ENCODE results near the gene SAMD4A.

SAMD4A gene

DNA sequence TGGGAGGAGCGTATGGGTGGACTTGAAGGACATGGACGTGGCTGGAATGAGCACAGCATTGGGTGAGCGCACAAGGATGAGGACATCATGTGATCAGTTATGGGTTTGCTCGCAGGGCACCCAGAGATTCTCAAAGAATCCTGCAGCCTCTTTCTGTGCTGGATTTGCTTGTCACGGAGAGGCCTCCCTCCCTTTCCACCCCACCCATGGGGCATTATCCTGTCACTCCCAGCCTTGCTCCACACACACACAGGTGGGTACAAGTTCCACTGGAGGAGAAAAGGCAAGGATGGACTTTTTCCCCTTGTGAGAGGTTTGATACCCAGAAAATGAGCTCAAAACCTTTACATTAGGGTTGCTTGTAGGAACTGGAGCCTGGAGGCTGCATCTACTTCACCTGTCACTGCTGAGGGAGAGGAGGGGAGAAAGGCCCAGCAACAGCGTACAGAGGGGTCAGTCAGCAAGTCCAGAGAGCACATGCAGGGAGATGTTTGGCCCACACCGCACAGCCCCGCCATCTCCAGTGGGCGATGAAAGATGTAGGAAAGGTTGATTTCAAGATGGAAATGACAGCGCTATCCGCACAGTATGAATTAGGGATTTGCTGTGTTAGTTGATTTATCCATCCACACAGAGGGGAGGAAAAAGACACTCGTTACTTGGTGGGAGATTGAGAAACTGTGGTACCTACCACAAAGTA, 223.0 kb downstream of the SAMD4A start:
- TF ChIP-seq, protein P1, sequence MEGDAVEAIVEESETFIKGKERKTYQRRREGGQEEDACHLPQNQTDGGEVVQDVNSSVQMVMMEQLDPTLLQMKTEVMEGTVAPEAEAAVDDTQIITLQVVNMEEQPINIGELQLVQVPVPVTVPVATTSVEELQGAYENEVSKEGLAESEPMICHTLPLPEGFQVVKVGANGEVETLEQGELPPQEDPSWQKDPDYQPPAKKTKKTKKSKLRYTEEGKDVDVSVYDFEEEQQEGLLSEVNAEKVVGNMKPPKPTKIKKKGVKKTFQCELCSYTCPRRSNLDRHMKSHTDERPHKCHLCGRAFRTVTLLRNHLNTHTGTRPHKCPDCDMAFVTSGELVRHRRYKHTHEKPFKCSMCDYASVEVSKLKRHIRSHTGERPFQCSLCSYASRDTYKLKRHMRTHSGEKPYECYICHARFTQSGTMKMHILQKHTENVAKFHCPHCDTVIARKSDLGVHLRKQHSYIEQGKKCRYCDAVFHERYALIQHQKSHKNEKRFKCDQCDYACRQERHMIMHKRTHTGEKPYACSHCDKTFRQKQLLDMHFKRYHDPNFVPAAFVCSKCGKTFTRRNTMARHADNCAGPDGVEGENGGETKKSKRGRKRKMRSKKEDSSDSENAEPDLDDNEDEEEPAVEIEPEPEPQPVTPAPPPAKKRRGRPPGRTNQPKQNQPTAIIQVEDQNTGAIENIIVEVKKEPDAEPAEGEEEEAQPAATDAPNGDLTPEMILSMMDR (IDR thresholded peaks at IDR 0.05; ENCODE audit: insufficient read depth, low read length) = no peak
- TF ChIP-seq SPI1 (IDR thresholded peaks at IDR 0.05; ENCODE audit: borderline replicate concordance, low read depth) (no peak), POLR2AphosphoS5 (IDR thresholded peaks at IDR 0.05; ENCODE audit: low read depth) (no peak), GABPA (IDR thresholded peaks at IDR 0.05; ENCODE audit: low read depth) (no peak)
- TF ChIP-seq, protein P2, sequence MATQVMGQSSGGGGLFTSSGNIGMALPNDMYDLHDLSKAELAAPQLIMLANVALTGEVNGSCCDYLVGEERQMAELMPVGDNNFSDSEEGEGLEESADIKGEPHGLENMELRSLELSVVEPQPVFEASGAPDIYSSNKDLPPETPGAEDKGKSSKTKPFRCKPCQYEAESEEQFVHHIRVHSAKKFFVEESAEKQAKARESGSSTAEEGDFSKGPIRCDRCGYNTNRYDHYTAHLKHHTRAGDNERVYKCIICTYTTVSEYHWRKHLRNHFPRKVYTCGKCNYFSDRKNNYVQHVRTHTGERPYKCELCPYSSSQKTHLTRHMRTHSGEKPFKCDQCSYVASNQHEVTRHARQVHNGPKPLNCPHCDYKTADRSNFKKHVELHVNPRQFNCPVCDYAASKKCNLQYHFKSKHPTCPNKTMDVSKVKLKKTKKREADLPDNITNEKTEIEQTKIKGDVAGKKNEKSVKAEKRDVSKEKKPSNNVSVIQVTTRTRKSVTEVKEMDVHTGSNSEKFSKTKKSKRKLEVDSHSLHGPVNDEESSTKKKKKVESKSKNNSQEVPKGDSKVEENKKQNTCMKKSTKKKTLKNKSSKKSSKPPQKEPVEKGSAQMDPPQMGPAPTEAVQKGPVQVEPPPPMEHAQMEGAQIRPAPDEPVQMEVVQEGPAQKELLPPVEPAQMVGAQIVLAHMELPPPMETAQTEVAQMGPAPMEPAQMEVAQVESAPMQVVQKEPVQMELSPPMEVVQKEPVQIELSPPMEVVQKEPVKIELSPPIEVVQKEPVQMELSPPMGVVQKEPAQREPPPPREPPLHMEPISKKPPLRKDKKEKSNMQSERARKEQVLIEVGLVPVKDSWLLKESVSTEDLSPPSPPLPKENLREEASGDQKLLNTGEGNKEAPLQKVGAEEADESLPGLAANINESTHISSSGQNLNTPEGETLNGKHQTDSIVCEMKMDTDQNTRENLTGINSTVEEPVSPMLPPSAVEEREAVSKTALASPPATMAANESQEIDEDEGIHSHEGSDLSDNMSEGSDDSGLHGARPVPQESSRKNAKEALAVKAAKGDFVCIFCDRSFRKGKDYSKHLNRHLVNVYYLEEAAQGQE (IDR thresholded peaks at IDR 0.05; ENCODE audit: insufficient replicate concordance, low read depth) = no peak
- Histone ChIP-seq H3K27ac (replicated peaks) (no peak overlapping the region), H3K4me3 (replicated peaks; ENCODE audit: insufficient read depth, low read length) (no peak overlapping the region), H3K27me3 (ENCODE audit: insufficient read depth, poor library complexity, severe bottlenecking) (no peaks in the 10 kb centered on the region)
- no peak for DNase-seq (ENCODE audit: low read depth in 1 of 2, low spot score in 1 of 2)

DNA sequence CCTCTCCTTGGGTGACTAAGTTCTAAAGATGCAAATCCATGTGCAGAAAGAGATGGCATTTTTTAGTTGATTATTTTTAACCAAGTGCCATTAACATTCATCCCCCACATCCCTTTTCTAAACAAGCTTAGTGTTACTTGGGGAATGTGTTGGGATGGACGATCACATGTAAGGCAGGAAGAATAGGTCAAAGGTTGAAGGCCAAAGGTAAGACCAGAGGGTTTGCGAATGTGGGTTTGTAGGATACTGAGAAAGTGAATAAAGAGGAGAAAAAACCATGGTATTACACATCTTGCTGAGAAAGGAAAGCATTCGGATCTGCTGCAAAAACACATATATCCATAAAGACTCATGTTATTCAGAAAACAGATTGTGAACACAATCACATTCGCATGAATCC, 224.1 kb downstream of the SAMD4A start:
- H3K27ac ChIP-seq (replicated peaks) = no peak overlapping the region
- no peak for DNase-seq (ENCODE audit: low read depth in 1 of 2, low spot score in 1 of 2)
- no peak for TF ChIP-seq SPI1 (IDR thresholded peaks at IDR 0.05; ENCODE audit: borderline replicate concordance, low read depth)
- no peak for TF ChIP-seq POLR2AphosphoS5 (IDR thresholded peaks at IDR 0.05; ENCODE audit: low read depth)
- TF ChIP-seq, protein P2 (IDR thresholded peaks at IDR 0.05; ENCODE audit: insufficient replicate concordance, low read depth) = no peak
- TF ChIP-seq, protein P1 (IDR thresholded peaks at IDR 0.05; ENCODE audit: insufficient read depth, low read length) = no peak
- no peak for TF ChIP-seq GABPA (IDR thresholded peaks at IDR 0.05; ENCODE audit: low read depth)
- H3K4me3 ChIP-seq (replicated peaks; ENCODE audit: insufficient read depth, low read length) = no peak overlapping the region
- no peaks in the 10 kb centered on the region for H3K27me3 ChIP-seq (ENCODE audit: insufficient read depth, poor library complexity, severe bottlenecking)

DNA sequence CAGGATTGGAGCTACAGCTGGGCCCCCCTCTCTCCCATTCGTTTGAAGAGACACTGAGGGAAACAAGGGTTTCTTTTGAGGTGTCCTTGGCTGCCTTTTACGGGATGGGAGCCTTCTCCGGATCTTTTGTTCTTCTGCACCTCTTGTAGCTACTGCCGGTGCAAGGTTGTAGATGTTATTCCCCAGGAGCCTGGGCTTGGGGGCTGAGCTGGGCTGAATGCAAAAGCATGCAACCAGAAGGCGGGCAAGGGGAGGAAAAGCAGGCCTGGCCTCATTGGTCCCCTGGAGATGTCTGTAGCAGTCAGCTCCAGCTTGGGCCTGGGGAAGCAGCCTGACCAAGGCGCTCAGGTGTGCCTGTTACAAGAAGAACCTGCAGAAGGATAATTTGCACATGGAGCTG, 225.4 kb downstream of the SAMD4A start:
- no peak for DNase-seq (ENCODE audit: low read depth in 1 of 2, low spot score in 1 of 2)
- TF ChIP-seq POLR2AphosphoS5 (IDR thresholded peaks at IDR 0.05; ENCODE audit: low read depth) (no peak), GABPA (IDR thresholded peaks at IDR 0.05; ENCODE audit: low read depth) (no peak), SPI1 (IDR thresholded peaks at IDR 0.05; ENCODE audit: borderline replicate concordance, low read depth) (no peak)
- TF ChIP-seq, protein P1 (IDR thresholded peaks at IDR 0.05; ENCODE audit: insufficient read depth, low read length) = no peak
- TF ChIP-seq, protein P2 (IDR thresholded peaks at IDR 0.05; ENCODE audit: insufficient replicate concordance, low read depth) = no peak

More for the DNA sequence above, 225.4 kb downstream of the SAMD4A start:
- no peak overlapping the region for H3K4me3 ChIP-seq (replicated peaks; ENCODE audit: insufficient read depth, low read length)
- H3K27me3 ChIP-seq (ENCODE audit: insufficient read depth, poor library complexity, severe bottlenecking) = no peaks in the 10 kb centered on the region
- no peak overlapping the region for H3K27ac ChIP-seq (replicated peaks)

Data from HL-60 (cell line).